PC-3 (cell line): ENCODE results near the gene GRB10. TPM values are rescaled to one million over a fixed set of nuclear protein-coding genes. Genes with fewer than 3 reads are reported as not detected.

Experiments
- ATAC-seq: fragments of 200-7000 bp; cut with Tn5 transposase; 2 replicates; pipeline ENCODE4 v1.9.1; 2020; ENCODE audit warnings: mild to moderate bottlenecking, moderate library complexity
- BruUV-seq: library from RNA; stranded (reverse); fragments of 400-500 nt; replicated peaks from 2 replicates; lab custom pipeline; 2021; lab: Mats Ljungman, UMichigan
- CTCF ChIA-PET: fragments of 300-600 bp; sonication (Branson Sonifier 250); formaldehyde crosslinking; loops from one replicate; lab custom pipeline; 2022; ENCODE audit warnings: antibody characterized with exemption; lab: Charles Lee
- POLR2A ChIA-PET: fragments of 300-600 bp; sonication (Branson Sonifier 250); formaldehyde crosslinking; loops from one replicate; lab custom pipeline; 2022; ENCODE audit warnings: antibody characterized with exemption; ENCODE audit not compliant: unreplicated experiment; lab: Charles Lee
- DNase-seq: peaks from one replicate; pipeline ENCODE4 v3.0.0-alpha.2; 2015
- H2AFZ ChIP-seq: fragments of 300-600 bp; sonication (generic); 2 replicates; pipeline ENCODE4 v1.6.0; 2016; ENCODE audit warnings: antibody characterized with exemption, low read length
- H3F3A ChIP-seq: fragments of 300-600 bp; sonication (generic); one replicate; pipeline ENCODE4 v1.6.0; 2017; ENCODE audit warnings: antibody characterized with exemption, low read length, control low read depth, mild to moderate bottlenecking; ENCODE audit not compliant: unreplicated experiment
- H3K27ac ChIP-seq: fragments of 300-600 bp; sonication (generic); 2 replicates; pipeline ENCODE4 v1.5.1; 2016; ENCODE audit warnings: mild to moderate bottlenecking, low read length
- H3K27me3 ChIP-seq: fragments of 300-600 bp; sonication (generic); 2 replicates; pipeline ENCODE4 v1.6.1; 2016; ENCODE audit warnings: low read length, mixed read lengths
- H3K36me3 ChIP-seq: fragments of 300-600 bp; sonication (generic); 2 replicates; pipeline ENCODE4 v1.6.1; 2016; ENCODE audit warnings: low read depth, mixed run types, low read length, mixed read lengths
- H3K4me1 ChIP-seq: fragments of 300-600 bp; sonication (generic); 2 replicates; pipeline ENCODE4 v1.5.1; 2016; ENCODE audit warnings: low read length; ENCODE audit not compliant: insufficient read depth
- H3K4me2 ChIP-seq: fragments of 300-600 bp; sonication (generic); 2 replicates; pipeline ENCODE4 v1.6.0; 2016; ENCODE audit warnings: low read length
- H3K4me3 ChIP-seq: fragments of 300-600 bp; sonication (generic); 2 replicates; pipeline ENCODE4 v1.5.1; 2016; ENCODE audit warnings: mild to moderate bottlenecking, low read length, mixed read lengths
- H3K79me2 ChIP-seq: fragments of 300-600 bp; sonication (generic); 2 replicates; pipeline ENCODE4 v1.6.1; 2017; ENCODE audit warnings: low read length, mixed read lengths
- H3K9ac ChIP-seq: fragments of 300-600 bp; sonication (generic); 2 replicates; pipeline ENCODE4 v1.6.0; 2016; ENCODE audit warnings: mild to moderate bottlenecking, low read length
- H3K9me2 ChIP-seq: fragments of 300-600 bp; sonication (generic); replicated peaks from 2 replicates; pipeline ENCODE4 v1.6.1; 2016; ENCODE audit warnings: mixed run types, low read length, mixed read lengths
- H3K9me3 ChIP-seq: fragments of 300-600 bp; sonication (generic); 2 replicates; pipeline ENCODE4 v1.6.1; 2016; ENCODE audit warnings: low read length, mixed read lengths
- H4K20me1 ChIP-seq: fragments of 300-600 bp; sonication (generic); 2 replicates; pipeline ENCODE4 v1.6.1; 2016; ENCODE audit warnings: low read length, mixed read lengths
- EZH2 ChIP-seq: fragments of 300-600 bp; sonication (generic); IDR thresholded peaks from one replicate; pipeline ENCODE4 v1.6.1; 2017; ENCODE audit warnings: antibody characterized with exemption, mild to moderate bottlenecking, low read length; ENCODE audit not compliant: unreplicated experiment
- EZH2phosphoT487 ChIP-seq: fragments of 300-600 bp; sonication (generic); IDR thresholded peaks from 2 replicates; pipeline ENCODE4 v1.6.1; 2018; ENCODE audit warnings: mild to moderate bottlenecking, antibody characterized with exemption, low read length, borderline replicate concordance
- intact Hi-C: fragments of 100-400 bp; cut with micrococcal nuclease; formaldehyde crosslinking; loops from 2 replicates; pipeline ENCODE4 v1.9.0; 2023
- total RNA-seq: library from RNA; depleted of rRNA; stranded (reverse); fragments of >200 nt; gene quantifications from 2 replicates; pipeline ENCODE4 v1.2.3, GENCODE V29; 2014
- TF ChIP-seq, protein P1 (sequence below): fragments of 300-600 bp; sonication (generic); conservative IDR thresholded peaks from 2 replicates; pipeline ENCODE4 v1.5.1; 2017; ENCODE audit warnings: antibody characterized with exemption, low read depth, mild to moderate bottlenecking, low read length

Gene GRB10
- total RNA-seq, 1 experiment from 2014 or later, result 61.3 TPM

DNA sequence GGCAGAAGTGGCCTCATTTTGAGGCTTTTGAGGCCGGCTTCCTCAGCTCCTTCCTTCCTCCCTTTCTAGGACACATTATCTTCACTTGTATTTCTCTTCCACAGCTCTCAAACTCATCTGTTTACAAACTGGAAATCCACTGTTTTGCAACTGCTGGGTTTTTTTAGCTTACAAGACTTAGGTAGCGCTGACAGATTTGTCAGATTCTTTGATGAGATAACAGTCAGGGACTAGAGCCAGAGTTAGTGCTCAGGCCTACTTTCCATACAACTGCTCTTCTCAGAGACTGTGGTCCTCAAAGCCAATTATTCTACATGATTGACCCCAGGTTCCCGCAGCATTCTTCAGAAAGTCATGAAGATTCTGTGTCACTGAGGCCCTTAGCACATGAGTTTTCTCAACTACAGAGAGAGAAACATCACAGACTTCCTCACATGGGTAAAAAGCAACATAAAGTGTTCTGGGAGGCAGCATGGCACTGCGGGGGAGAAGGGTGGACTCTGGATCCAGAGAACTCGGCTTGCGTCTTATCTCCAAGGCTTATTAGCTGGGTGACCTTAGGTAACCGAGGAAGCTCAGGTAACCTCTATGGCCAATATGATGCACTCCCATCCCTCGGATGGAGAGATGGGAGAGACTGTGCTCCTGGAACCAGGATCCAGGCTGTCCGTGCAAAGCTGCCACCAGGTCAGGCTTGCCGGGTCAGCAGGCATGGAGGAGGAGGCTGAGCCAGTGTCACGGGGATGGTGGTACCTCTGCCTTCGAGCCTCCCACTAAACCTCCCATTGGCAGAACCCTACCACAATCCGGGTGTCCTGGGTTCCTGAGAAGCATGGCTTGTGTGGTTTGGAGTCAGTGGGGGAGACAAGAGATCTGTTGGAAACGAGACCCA lies 228.0 kb downstream of the GRB10 start:
- intact Hi-C loops, result no loop called here
- H3K27ac ChIP-seq, result no peak overlapping the region
- no peaks in the 10 kb centered on the region for H3K79me2 ChIP-seq
- no peak for TF ChIP-seq EZH2phosphoT487
- TF ChIP-seq, protein P1, sequence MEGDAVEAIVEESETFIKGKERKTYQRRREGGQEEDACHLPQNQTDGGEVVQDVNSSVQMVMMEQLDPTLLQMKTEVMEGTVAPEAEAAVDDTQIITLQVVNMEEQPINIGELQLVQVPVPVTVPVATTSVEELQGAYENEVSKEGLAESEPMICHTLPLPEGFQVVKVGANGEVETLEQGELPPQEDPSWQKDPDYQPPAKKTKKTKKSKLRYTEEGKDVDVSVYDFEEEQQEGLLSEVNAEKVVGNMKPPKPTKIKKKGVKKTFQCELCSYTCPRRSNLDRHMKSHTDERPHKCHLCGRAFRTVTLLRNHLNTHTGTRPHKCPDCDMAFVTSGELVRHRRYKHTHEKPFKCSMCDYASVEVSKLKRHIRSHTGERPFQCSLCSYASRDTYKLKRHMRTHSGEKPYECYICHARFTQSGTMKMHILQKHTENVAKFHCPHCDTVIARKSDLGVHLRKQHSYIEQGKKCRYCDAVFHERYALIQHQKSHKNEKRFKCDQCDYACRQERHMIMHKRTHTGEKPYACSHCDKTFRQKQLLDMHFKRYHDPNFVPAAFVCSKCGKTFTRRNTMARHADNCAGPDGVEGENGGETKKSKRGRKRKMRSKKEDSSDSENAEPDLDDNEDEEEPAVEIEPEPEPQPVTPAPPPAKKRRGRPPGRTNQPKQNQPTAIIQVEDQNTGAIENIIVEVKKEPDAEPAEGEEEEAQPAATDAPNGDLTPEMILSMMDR, result no peak
- no TSS peak for BruUV-seq
- ATAC-seq (no peak), DNase-seq (no peak)
- H3K27me3 ChIP-seq, result peaks cover 61% of the 10 kb centered on the region
- H4K20me1 ChIP-seq, result no peaks in the 10 kb centered on the region
- no peaks in the 10 kb centered on the region for H3K36me3 ChIP-seq
- no peaks in the 10 kb centered on the region for H3K4me1 ChIP-seq
- H3K4me3 ChIP-seq, result no peak overlapping the region
- ChIA-PET POLR2A (no interaction called here), CTCF (no interaction called here)
- no peaks in the 10 kb centered on the region for H3K9me2 ChIP-seq
- no peak overlapping the region for H3K9ac ChIP-seq
- no peak overlapping the region for H3K4me2 ChIP-seq
- H2AFZ ChIP-seq, result no peak overlapping the region
- no peaks in the 10 kb centered on the region for H3F3A ChIP-seq
- H3K9me3 ChIP-seq, result no peaks in the 10 kb centered on the region

DNA sequence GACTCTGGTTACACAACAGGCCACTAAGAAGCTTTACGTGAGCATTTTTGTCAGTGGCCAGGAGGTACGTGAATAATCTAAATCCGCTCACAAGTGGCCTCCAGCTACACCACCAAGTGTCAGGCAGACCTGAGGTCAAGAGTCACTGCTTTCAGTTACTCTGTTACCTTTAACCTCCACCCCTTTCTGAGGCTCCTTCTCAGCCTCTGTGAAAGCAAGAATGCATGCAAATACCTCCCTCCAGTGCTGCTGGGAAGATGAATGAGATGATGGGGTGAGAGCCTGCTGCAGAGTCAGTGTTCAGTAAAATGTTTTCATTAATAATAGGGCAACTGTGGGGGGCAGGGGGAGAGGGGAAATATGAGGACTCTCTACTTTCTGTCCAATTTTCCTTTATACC lies 228.7 kb downstream of the GRB10 start:
- no peaks in the 10 kb centered on the region for H3K9me2 ChIP-seq
- no TSS peak for BruUV-seq
- ATAC-seq, result no peak

DNA sequence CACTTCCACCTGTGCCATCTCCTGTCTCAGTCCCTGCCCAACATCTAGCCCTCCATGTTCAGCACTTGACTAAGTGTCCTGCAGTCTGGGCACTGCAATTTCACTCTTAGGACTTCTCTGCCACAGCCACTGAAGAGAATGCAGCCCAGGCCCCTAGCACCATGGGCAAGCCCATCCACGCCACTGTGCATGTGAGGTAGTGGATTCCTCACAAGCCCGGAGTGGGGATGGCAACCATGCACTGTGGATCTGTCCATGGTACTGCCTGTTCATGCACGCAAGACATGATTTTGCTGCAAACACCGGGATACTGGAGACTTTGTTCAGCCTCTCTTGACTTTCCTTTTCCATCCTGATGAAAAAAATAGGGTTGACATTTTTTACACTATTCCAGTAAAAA lies 229.8 kb downstream of the GRB10 start:
- Histone ChIP-seq H3K27me3 (peaks cover 60% of the 10 kb centered on the region), H3K9ac (no peak overlapping the region), H3K9me3 (no peaks in the 10 kb centered on the region), H3K4me3 (no peak overlapping the region), H3K4me1 (no peaks in the 10 kb centered on the region), H3K79me2 (no peaks in the 10 kb centered on the region), H2AFZ (no peak overlapping the region), H3K36me3 (no peaks in the 10 kb centered on the region), H4K20me1 (no peaks in the 10 kb centered on the region), H3K9me2 (no peaks in the 10 kb centered on the region), H3K27ac (no peak overlapping the region), H3F3A (no peaks in the 10 kb centered on the region), H3K4me2 (no peak overlapping the region)
- DNase-seq (peak; percentile 26), ATAC-seq (peak; percentile 56)
- no TSS peak for BruUV-seq
- ChIA-PET POLR2A (no interaction called here), CTCF (no interaction called here)
- intact Hi-C loops, result no loop called here
- TF ChIP-seq EZH2 (no peak), EZH2phosphoT487 (no peak)
- TF ChIP-seq, protein P1, result no peak

More for the DNA sequence above, 228.7 kb downstream of the GRB10 start:
- ChIA-PET CTCF (no interaction called here), POLR2A (no interaction called here)
- Histone ChIP-seq H3K4me2 (no peak overlapping the region), H2AFZ (no peak overlapping the region), H3K27me3 (peaks cover 60% of the 10 kb centered on the region), H3K9ac (no peak overlapping the region), H3K36me3 (no peaks in the 10 kb centered on the region), H3K4me3 (no peak overlapping the region), H4K20me1 (no peaks in the 10 kb centered on the region), H3F3A (no peaks in the 10 kb centered on the region), H3K79me2 (no peaks in the 10 kb centered on the region), H3K27ac (no peak overlapping the region), H3K4me1 (no peaks in the 10 kb centered on the region), H3K9me3 (no peaks in the 10 kb centered on the region)
- intact Hi-C loops, result no loop called here
- TF ChIP-seq EZH2phosphoT487 (no peak), EZH2 (no peak)
- TF ChIP-seq, protein P1, result no peak
- DNase-seq, result no peak
